NCI-H2196 treated with DMSO at 0.1 percent for 48 hours (cell line): ENCODE results near the gene RASGRP2.

Experiments used
- DNase-seq: peaks from one replicate; lab custom pipeline; 2025; ENCODE audit not compliant: unreplicated experiment; lab: John Stamatoyannopoulos, UW

RASGRP2 gene

DNA sequence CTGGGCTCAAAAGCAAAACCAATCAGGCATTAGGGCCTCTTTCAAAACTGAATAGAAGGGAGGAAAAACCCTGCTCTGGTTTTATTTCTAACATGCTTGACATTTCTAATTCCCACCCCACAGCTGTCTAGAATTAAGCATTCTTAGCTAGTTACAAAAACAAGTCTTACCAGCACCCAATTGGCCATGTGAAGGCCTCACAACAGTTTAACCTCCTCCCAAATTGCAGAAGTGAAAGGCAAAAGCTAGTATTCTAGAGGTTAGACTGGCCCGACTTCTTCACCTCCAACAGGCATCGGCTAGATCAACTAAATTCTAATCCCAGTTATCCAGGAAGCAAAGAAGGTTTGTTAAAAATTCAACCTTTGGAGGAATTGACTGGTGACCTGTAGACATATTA is 27.9 kb upstream of the RASGRP2 start:
- no peak for DNase-seq

DNA sequence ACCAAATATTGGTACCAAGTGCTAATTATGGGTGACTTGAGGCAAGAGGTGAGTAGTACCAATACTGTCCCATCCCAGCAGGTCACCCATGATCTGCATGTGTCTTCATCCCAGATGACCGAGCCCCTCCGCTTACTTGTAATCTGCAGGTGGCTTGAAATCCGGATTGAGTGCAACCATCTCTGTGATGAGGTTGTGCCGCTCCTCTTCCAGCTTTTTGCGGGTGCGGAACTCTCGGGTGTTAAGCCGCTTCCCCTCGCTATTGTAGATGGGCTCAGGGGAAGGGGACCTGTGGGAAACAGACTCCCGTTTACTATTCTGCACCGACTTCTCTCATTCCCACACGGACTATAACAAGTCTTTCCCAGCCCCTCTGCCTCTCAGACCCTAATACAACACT is 26.2 kb upstream of the RASGRP2 start:
- no peak for DNase-seq

DNA sequence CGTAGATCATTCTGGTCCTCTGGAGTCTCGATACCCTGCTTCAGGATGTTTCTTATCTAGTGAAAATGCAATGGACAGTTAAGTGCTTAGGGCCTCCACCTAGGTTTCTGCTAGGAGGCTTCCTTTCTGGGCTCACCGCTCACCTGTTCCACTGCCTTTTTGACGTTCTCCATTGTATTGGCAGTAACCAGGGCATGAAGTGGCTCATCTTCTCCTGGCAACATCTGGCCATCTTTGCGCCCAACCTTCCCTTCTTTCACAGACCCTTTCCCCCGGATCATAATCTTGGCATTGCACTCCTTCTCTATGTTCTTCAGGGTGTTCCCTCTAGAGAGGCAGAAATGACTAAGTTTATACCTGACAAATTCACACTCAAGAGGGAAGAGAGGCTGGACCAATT is 25.3 kb upstream of the RASGRP2 start:
- DNase-seq: no peak

DNA sequence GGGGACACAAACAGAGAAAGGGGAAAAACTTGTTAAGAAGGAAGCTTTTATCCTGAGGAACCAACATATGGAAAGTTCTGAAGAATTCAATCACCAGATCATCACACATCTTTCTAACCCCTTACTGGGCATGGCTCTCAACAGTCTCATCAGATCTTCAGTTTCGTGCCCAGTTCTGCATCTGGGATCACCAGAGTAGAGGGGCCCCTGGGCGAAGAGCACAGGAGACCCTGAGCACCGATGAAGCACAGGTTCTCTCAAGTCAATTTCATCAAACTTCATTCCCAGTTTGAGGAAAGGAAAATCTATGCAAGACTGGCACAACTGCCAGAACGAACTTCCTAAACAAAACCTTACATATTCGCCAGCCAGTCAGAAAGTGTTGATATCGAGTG is 24.4 kb upstream of the RASGRP2 start:
- no peak for DNase-seq

DNA sequence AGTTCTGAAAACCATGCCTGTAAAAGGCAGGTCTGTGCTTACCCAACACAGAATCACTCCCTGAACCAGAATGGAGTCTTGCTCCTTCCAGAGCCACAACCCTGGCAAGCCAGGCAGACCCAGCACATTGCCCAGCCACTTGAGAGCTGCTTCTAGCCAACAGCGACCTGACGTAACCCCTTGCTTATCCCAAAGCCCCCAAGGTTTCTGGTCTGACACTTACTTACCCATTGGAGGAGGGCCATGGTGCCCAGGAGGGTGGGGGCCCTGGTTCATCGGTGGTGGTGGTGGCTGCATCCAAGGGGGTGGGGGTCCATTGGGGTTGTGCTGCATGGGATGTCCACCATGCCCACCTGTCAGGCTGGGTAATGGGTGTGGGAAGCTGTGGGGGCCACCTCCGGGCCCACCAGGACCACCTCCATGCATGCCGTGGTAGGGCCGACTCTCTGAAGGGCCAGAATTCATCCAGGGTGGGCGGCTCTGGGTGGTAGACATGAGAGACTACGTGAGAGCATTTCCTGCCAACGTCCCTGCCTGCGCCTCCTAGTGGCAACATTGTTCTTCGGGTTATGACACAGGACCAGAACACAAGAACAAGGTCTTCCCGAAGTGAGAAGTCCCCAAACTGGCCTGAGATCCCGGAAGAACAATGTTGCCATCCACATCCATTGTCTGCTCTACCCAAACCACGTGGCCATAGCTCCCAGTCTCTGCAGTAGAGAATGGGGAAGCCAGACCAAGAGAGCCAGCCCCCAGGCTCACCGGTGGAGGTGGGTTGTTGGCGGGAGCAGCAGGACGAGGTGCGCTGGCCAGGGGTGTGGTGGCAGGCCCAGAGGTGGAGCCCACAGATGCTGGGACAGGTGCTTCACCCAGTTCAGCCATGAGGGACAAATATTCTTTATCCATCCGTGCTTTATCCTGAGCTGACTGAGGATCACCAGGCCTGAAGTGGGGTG is 23.7 kb upstream of the RASGRP2 start:
- DNase-seq: peak; percentile 19

DNA sequence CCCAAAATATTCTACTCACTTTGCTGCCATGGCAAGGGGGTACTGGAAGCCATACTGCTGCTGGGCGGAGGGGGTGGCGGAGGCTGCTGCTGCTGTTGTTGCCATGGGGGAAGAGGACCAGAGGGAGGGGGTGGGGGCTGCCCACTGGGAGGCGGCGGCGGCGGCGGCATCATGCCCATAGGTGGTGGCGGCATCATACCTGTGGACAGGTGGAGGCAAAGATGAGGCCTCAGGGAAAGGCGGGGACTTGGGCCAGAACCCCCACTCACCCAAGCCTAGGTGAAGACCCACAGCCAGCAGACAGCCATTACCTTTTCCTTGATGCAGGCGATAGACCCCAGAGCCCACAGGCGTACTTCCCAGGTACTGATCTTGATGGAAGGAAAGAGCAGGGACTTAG is 22.9 kb upstream of the RASGRP2 start:
- no peak for DNase-seq

DNA sequence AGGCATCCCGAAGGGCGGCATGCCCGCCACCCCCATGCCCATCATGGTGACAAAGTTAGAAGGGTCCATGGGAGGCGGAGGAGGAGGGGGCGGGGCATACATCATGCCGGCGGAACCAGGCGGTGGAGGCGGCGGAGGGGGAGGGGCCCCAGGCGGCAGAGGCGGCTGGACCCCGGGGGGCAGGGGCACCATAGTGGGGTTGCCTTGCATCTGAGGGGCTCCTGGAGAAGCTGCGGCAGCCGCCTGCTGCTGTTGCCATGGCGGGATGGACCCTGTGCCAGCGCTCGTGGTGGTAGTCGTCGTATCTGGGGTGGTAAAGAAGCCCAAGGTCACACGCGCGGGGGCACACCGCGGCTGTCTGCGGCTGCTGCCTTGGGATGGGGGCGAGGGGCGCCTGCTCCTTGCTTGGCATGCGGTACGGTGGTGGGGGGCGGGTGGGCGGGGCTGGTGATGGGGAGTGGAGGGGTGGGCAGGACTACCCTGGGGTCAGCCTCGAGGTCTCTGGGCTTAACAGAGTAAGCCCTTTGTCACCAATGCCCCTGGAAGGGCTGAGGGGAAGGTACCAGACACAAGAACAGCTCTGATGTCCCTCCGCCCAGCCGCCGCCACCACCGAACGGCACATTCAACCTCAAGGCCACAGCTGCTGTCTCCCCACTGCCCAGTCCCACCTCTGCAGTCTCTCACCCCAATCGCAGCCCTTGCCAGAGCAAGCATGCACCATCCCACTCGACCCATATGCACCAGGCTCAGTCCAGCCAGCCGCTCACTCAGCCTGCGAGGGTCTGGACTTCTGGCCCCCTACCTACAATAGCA is 22.1 kb upstream of the RASGRP2 start:
- no peak for DNase-seq

DNA sequence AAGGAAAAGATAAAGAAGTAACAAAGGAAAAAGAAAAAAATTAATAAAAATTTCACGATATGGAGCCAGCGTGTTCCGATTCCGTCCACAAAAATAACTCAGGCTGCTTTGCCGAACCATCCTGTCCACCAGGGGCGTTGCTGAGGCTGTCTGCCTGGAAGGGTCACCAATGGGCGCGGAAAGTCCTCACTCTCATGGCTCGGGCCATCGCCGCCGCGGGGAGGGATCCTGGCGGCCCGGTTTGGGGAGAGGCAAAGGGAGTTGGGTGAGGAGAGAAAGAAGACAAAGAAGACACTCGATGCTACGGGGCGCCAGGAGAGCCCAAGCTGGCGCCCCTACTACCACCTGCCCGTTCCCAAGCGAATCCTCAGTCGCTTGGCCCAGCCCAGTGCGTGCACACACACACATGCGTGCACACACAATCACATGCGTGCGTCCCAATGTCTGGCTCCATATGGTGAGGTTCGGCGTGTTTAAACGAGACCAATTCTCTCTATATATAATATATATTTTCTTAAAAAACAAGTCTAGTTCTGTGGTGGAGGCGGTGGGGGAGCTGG is 21.4 kb upstream of the RASGRP2 start:
- no peak for DNase-seq

DNA sequence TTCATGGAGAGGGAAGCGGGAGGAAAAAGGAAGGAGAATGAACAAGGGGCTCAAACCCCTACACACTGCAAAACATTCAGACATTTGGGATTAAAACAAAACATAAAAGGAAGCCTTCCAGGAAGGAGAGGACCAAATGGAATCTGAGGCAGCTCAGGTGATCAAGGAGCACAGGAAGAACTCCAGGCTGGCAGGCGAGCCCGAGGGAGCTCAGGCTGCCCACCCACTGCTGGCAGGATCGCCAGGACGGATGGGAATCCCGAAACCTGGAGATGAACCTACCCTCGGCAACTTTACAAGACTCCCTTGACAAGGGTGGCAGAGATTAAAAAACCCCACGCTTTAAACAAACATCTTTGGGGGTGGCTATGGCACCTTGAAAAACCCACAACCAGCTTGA is 20.8 kb upstream of the RASGRP2 start:
- DNase-seq: no peak

DNA sequence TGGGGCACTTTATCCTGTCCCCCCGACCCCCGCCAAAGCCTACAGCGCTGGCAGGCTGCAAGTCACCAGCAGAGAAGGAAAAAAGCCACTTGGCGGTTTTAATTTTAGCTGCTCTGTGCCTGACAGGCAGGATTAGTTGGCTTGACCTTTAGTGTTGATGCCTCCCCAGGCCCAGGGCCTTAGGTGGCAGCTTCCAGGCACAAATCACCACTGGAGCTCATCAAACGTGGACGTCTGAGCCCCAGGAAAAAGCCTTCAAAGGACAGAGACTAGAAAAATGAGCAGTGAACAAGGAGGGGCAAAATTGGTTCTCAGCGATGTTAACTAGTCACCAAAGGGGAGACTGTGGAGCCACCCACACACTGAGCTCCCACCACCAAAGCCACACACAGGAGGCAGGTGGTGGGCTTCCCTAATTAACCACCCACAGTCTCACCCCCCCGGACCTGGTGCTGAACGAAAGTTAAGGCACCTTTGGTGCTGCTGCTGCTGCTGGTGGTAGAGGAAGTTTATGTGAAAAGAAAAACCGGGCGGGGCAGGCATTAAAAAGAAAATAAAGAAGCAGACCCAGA is 20.2 kb upstream of the RASGRP2 start:
- no peak for DNase-seq

DNA sequence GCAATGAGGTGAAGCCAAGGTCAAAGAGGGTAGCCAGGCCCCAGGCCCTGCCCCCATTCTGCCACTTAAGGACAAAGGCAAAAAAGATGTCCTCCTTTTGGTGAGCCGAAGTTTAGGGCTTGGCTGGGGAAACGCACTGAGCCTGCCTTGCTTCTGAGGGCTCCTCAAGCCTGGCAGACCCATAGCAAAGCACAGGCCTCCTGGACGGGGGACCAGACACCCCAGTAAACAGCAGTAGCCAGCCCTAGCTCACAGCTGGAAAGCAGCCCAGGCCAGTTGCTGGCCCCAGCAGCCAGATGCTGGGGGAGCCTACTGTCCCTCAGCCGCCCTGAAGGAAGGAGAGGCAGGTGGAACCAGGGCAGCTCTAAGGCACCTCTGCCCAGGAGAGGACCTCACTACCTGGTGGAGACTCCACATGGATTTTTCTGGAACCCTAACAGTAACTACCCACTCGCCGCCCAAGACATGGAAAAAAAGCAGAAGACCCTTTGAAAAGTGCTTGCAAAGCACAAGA is 19.6 kb upstream of the RASGRP2 start:
- no peak for DNase-seq

DNA sequence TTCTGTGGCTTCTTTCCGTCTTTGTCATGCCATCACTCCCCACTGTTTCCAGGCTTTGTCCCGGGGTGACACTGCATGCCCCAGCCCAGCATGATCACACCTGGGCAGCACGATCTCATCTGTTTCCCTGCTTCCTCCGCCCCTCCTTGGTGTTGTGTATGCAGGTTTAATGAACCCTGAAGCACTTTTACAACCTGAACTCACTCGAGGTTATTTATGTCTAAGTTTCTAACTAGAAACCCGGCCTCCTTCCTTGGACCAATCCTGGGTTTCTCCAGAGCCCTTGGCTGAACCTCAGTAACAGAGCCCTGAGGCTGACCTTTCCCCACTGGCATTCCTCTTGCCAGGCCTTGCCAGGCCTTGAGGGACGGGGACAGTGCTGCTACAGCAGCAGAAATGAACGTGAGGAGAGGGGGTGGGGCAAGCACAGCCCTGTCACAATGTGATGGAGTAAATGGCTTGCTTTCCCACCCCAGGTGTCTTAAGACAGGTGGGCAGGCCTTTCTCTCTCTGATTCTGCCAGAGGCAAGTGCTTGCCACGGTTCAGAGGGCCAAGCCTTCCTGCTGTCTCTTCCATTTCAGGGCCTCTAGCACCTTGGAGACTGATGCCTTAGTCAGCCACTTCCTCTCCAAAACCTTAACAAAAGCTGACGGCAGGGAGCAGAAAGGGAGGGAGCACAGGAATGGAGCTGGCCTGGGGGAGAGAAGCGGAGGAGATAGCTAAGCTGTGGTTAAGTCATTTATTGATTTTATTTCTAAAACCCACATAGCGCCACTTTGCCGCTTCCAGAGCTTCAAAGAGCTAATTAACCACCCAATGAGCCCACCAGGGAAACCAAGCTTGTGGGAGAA is 19.0 kb upstream of the RASGRP2 start:
- DNase-seq: no peak

DNA sequence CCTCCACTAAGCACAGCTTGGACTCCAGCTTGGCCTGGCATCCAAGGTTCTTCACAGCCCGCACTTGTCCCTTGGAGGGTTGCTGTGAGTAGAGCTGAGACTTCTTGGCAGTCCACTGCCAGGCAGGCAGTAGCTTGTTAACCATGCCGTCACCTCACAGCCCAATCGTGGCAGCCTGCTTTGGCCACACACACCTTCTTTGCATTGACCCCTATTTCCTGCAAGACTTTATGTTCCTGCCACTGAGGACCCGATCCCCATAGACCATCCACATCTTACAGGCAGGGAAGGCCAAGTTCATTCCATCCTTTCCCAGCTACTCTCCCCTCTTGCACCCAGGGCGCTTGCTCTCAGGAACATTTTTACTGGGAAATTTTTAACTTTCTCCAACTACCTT is 18.3 kb upstream of the RASGRP2 start:
- DNase-seq: no peak

DNA sequence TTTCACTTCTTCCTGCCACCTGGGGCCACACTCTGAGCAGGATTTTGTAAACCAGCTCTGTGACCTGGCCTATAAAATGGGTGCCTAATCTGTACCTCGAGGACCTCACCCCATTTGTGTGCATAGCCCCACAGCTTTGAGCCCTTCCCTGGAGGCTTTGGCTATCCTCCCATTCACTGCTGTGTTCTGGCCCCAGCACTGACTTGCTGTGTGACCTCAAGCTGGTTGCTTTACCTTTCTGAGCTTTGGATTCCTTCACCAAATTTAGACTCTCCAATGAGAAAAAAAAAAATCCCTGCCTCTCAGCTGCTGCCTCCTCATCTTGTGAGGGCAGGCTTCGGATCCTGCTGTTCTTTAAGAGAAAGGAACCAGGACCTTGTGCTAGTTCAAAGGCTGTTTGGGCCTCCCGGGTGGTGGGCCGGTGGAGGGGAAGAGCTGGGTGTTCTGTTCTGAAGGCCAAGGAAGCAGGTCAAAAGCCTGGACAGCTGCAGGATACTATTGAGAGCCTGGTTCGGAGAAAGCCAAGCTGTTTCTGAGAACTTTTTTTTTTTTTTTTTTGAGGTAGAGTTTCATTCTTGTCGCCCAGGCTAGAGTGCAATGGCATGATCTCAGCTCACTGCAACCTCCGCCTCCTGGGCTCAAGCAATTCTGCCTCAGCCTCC is 16.9 kb upstream of the RASGRP2 start:
- no peak for DNase-seq

DNA sequence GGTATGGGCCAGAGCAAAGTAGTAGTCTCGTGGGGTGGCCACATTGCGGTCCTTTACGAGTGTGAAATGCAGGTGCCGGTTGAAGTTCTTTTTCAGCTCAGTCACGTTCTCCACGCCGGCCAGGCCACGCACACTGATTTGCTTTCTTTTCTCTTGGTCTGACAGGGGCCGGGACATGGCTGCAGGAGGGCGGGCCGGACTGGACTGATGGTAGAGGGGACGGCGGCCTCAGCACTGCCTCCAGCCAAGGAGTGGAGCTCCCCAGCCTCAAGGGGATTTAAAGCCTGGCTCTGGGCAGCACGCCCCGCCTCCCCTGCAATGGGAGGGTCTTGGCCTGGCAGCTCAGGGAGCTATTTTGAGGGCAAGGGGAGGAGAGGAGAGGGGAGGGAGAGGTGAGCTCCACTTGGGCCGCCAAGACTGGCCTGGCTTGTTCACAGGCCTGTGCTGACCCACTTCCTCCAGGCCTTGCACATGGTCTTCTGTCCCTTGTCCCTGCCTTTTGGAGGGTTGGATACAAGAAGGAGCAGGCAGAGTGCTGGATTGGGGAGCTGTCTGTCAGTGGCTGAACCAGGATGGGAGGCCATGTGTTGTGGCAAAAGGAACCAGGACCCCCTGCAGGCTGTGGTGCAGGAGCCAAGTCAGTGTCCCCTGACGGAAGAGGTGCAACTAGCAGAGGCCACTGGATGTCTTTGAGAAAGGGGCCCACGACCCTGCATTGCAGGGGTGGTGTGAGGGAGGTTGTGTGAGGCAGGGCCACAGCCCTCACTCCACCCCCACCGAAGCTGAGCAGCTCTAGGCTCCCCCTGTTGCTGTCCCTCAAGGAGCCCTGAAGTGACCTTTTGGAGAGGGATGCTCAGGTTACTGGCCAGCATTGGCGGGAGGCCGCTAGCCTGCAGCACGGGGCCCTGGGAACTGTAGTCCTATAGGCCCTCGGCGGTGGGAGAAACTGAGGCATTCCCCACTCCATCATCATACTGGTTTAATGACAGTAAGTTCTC is 16.1 kb upstream of the RASGRP2 start, which contains the start of gene PYGM:
PYGM (minus strand) TSS at position 253 of the 998 bp plus-strand sequence; CDS start at position 177, 76 bp downstream.
- DNase-seq: no peak

DNA sequence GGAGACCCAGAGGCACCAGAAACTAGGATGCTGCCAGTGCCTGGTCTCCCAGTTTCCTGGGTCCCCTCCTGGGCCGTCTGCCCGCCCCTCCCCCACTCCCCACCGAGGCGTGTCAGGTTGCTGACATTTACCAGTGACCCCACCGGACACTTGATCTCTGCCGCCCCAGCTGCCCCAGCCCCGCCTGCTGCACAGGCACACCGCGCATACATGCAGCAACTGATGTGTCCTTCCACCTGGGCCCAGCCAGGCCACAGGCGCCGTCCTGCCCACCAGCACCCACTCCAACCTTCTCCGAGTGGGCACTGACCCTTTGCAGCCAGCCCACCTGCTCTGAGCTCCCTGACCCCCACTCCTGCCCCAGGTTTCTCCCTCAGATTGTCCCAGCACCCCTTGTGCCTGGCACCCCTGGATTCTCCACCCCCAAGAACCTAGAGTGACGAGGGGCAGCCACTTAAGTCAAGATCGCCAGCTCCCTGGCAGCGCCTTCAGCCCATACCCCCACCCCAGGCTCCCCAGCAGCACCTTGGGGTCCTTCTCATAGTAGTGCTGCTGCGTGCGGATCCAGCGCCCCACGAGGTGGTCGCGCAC is 15.3 kb upstream of the RASGRP2 start:
- DNase-seq: no peak

DNA sequence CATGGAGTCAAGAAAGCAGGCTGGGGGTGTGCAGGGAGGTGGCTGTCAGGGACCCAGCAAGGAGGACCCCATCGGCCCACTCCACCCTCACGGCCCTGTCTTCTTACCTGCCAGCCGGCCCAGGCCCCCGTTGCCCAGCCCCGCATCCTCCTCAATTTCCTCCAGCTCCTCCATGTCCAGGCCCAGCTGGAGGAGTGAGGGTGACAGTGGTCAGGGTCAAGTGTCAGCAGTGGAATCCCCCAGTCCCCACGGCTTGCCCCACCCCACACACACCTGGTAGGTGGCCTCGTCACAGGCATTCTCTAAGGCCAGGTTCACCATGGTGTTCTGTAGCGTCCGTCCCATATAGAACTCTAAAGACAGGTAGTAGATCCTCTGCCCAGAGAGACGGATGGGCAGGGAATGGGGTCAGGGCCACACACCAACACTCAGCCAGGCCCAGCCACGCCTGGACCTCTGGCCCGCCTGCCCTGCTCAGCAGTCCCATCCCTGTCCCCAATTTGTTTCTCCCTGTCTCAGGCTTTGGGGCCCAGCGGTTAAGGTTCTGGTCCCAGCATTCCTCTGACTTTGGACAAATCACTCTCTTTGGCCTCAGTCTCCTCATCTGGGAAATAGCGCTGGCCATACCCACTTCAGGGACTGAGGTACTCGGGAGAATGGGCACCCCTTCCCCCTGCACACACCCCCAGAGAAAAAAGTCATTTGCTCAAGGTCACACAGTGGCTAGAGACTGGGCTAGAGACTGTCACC is 14.6 kb upstream of the RASGRP2 start:
- no peak for DNase-seq
